Astrocyte of the cerebellum (primary cell): Measurements from ENCODE around the gene YES1.

ENCODE experiments used
- DNase-seq: peaks from one replicate; pipeline ENCODE4 v3.0.0-alpha.2; 2011; ENCODE audit warnings: low read depth
- H3K4me3 ChIP-seq: 2 replicates; pipeline ENCODE4 v1.5.1; 2011; ENCODE audit warnings: mild to moderate bottlenecking, low read depth, low read length, moderate library complexity
- CTCF ChIP-seq: IDR thresholded peaks from 2 replicates; pipeline ENCODE4 v1.5.1; 2012; ENCODE audit warnings: low read length, low read depth, moderate library complexity, mild to moderate bottlenecking; ENCODE audit errors: missing control alignments
- in situ Hi-C: cut with HindIII; loops from 2 replicates; pipeline ENCODE4 v1.10.0; 2017; ENCODE audit warnings: low sequenced_read_pairs

Gene YES1

DNA sequence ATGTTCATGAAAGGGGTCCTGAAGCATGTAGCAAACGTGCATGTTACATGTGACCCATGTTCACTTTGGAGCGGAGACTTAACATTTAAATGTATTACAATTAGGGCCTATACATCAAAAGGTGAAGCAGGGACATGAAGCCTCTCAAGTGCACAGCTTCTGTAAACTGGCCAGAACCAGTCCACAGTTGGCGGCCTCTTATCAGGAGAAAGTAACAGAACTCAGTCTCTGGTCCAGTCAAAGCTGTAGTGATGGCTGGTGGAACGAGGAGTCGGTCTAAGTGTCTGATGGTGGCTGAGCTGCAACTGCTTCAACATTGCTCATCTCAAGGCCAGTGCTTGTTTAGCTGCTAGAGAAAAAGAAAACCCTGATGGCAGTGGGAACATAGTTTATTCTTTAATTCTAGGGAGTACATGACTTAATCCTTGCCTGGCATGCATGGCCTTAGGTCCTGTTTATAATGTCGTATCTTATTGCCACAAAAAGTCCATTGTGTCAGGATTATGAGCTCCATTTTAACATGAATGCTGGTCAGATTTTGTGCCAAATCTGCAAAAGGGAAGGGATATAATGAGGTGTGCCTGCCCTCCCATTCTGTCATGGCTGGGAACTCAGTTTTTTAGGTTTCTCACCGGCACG, 22.2 kb upstream of the YES1 start:
- DNase-seq: no peak
- in situ Hi-C loops: loop anchor here (5.0 kb wide), 2 partner anchors 97 to 212 kb away; no protein-coding TSS in a partner anchor
- no peak overlapping the region for H3K4me3 ChIP-seq
- TF ChIP-seq CTCF: no peak

DNA sequence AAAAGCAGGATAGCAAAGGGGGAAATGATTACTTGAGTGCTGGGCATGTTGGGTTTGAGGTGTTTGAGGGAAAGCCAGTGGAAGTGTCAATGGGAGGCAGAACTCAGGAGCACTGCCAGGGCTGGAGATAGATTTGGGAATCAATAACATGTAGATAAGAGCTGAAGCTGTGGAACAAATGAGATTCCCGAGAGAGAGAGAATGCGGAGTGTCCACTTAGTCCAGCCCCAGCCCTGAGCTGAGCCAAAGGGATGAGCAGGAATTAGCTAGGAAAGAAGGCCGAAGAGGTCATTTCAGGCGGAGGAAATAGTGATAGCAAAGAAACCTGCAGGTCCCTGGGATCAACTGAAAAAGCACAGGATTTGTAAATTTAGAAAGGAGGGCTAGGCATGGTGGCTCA, 21.2 kb upstream of the YES1 start:
- no peak for TF ChIP-seq CTCF
- no peak for DNase-seq
- no peak overlapping the region for H3K4me3 ChIP-seq
- in situ Hi-C loops: loop anchor here (5.0 kb wide), 2 partner anchors 96 to 211 kb away; no protein-coding TSS in a partner anchor

GRCh38 chr18:832085-832681, 20.1 kb upstream of the YES1 start:
- no peak for TF ChIP-seq CTCF
- H3K4me3 ChIP-seq: no peak overlapping the region
- DNase-seq: no peak
- in situ Hi-C loops: loop anchor here (5.0 kb wide), 2 partner anchors 95 to 210 kb away; no protein-coding TSS in a partner anchor

DNA sequence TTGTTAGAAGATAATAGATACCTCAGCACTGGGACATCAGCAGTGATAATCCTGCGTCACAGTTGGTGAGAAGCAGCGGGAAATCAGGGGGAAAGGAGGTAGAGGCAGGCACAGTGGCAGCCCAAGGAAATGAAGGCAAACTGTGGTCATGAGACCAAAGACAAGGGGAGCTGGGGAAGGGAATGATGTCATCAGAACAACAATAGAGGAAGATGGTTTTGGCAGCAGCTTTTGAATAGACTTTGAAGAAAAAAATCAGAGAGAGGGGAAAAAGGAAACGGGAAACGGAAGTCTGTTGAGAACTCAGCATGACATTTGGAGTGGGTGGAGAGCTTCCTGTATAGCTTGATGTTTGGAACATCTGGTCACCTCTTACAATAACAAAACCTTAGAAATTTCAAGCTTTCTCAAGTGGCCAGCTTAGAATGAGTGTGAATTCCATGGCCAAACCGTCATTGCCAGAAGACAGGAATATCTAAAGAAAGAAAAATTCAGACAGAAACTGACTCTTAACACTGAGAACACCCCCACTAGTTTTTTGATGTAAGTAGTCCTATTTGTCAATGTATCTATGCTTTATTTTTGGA, 18.4 kb upstream of the YES1 start:
- no peak overlapping the region for H3K4me3 ChIP-seq
- DNase-seq: no peak
- in situ Hi-C loops: loop anchor here (5.0 kb wide), 2 partner anchors 93 to 208 kb away; no protein-coding TSS in a partner anchor
- no peak for TF ChIP-seq CTCF

DNA sequence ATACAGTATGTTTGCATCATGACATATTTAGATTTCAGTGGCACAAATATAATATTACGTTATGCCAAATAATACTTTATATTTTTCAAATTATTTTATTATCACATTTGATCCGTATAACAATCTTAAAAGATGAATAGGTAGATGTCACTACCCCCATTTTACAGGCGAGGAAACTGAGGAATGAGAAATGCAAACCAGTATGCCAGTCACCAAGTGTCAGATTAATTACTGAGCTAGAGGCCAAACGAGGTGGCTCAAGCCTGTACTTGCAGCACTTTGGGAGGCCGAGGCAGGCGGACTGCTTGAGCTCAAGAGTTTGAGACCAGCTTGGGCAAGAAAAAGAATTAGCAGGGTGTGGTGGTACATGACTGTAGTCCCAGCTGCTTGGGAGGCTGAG, 17.4 kb upstream of the YES1 start:
- no peak overlapping the region for H3K4me3 ChIP-seq
- no peak for TF ChIP-seq CTCF
- no peak for DNase-seq
- in situ Hi-C loops: no loop called here

DNA sequence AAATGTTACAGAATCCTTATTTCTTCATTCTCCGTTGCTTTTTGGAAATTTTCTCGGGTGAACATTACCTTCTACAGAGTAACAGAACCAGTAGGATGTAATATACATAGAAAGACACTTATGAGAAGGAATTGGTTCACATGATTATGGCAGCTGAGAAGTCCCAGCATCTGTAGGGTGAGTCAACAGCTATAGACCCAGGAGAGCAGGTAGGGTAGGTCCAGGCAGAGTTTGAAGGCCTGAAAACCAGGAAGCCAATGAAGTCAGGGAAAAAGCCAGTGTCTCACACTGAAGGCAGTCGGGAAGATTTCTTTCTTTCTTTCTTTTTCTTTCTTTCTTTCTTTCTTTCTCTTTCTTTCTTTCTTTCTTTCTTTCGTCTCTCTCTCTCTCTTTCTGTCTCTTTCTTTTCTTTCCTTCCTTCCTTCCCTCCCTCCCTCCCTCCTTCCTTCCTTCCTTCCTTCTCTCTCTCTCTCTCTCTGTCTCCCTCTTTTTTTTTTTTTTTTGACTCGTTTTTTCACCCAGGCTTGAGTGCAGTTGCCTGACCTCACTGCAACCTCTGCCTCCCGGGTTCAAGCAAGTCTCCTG, 15.1 kb upstream of the YES1 start:
- no peak for DNase-seq
- in situ Hi-C loops: no loop called here
- no peak for TF ChIP-seq CTCF
- no peak overlapping the region for H3K4me3 ChIP-seq
